Kidney (tissue), 14 donors: Measurements from ENCODE around the gene NYAP2. TPM values are rescaled to one million over a fixed set of nuclear protein-coding genes. Genes with fewer than 3 reads are reported as not detected.

Experiments
- DNase-seq, 5 donors: peaks; one replicate each; pipeline ENCODE4 v3.0.0-alpha.2; 2013 to 2020
- FAIRE-seq: peaks from 2 replicates; lab custom pipeline; 2012; peaks lifted over from hg19 to GRCh38; lab: Jason Lieb, UNC
- H3K27ac ChIP-seq, 2 donors: one replicate each; pipeline ENCODE4 v1.7.0; 2013; ENCODE audit warnings: low read depth in 2 of 2, low read length in 2 of 2, inconsistent platforms in 1 of 2
- H3K27me3 ChIP-seq: one replicate; pipeline ENCODE4 v1.7.1; 2013; ENCODE audit warnings: low read length, inconsistent platforms; ENCODE audit not compliant: control insufficient read depth, insufficient read depth
- H3K36me3 ChIP-seq, 3 donors: one replicate each; pipeline versions ENCODE4 v1.7.0 to v1.7.1; 2013; ENCODE audit warnings: low read length in 3 of 3, control low read depth in 1 of 3, inconsistent platforms in 1 of 3; ENCODE audit not compliant: insufficient read depth in 3 of 3, control insufficient read depth in 2 of 3
- H3K4me1 ChIP-seq, 3 donors: one replicate each; pipeline versions ENCODE4 v1.7.0 to v1.7.1; 2013; ENCODE audit warnings: low read length in 3 of 3, inconsistent platforms in 1 of 3, low read depth in 1 of 3; ENCODE audit not compliant: control insufficient read depth in 2 of 3, insufficient read depth in 2 of 3
- H3K4me3 ChIP-seq, 3 donors: one replicate each; pipeline versions ENCODE4 v1.7.0 to v1.8.1; 2013; ENCODE audit warnings: low read length in 3 of 3, control low read depth in 1 of 3, inconsistent platforms in 1 of 3
- H3K9ac ChIP-seq, 3 donors: one replicate each; pipeline versions ENCODE4 v1.7.0 to v1.7.1; 2013; ENCODE audit warnings: low read length in 3 of 3, control low read depth in 1 of 3, inconsistent platforms in 1 of 3
- H3K9me3 ChIP-seq, 3 donors: one replicate each; pipeline versions ENCODE4 v1.7.0 to v1.7.1; 2013; ENCODE audit warnings: low read length in 3 of 3, control low read depth in 1 of 3, inconsistent platforms in 1 of 3; ENCODE audit not compliant: control insufficient read depth in 2 of 3, insufficient read depth in 1 of 3
- CTCF ChIP-seq: IDR thresholded peaks from 3 replicates; pipeline ENCODE4 v1.5.1; 2012; ENCODE audit warnings: mild to moderate bottlenecking, moderate library complexity, borderline replicate concordance; ENCODE audit not compliant: insufficient read depth; ENCODE audit errors: extremely low read depth
- intact Hi-C: fragments of 100-400 bp; cut with DNase I; formaldehyde crosslinking; loops from one replicate; pipeline ENCODE4 v1.11.1; 2022
- polyA plus RNA-seq: library from polyadenylated mRNA; stranded (reverse); fragments of 350-450 nt; fragmentation: Illumina TruSeq; extraction: RNeasy Lipid Tissue Mini Kit (QIAGEN cat#74804); gene quantifications from one replicate; pipeline ENCODE4 v1.2.3, GENCODE V29; 2014; ENCODE audit warnings: low read depth, low replicate concordance; ENCODE audit not compliant: insufficient read depth
- total RNA-seq: library from RNA; stranded (reverse); fragmentation: NEBNext Ultra II Directional; extraction: Animal tissue kit (Norgen Biotek cat#: 25700); gene quantifications from one replicate; pipeline ENCODE4 v1.2.1, GENCODE V29; 2021
- donor health status: control.
- donor health status: control.
- donor health status: control.
- donor health status: control.
- donor health status: control.
- donor health status: DM: yes; HTN: yes; CAD: no.
- donor health status: Normal renal cell carcinoma (clear cell type).

Gene NYAP2
- total and polyA plus RNA-seq, 2 donors from 2014 or later = 0.66 TPM; not detected in 1

GRCh38 chr2:225434014-225434413 lies 34.5 kb downstream of the NYAP2 start:
- no peak overlapping the region for H3K4me3 ChIP-seq
- H3K36me3 ChIP-seq = no peaks in the 10 kb centered on the region
- peak in 3 of 5 donors; percentile 5 to 29 (median 13) for DNase-seq
- H3K4me1 ChIP-seq = no peaks in the 10 kb centered on the region
- no peaks in the 10 kb centered on the region for H3K27me3 ChIP-seq
- no peaks in the 10 kb centered on the region for H3K9me3 ChIP-seq
- no peak overlapping the region for H3K27ac ChIP-seq
- intact Hi-C loops = no loop called here
- FAIRE-seq = no peak
- no peak for TF ChIP-seq CTCF
- H3K9ac ChIP-seq = no peak overlapping the region

DNA sequence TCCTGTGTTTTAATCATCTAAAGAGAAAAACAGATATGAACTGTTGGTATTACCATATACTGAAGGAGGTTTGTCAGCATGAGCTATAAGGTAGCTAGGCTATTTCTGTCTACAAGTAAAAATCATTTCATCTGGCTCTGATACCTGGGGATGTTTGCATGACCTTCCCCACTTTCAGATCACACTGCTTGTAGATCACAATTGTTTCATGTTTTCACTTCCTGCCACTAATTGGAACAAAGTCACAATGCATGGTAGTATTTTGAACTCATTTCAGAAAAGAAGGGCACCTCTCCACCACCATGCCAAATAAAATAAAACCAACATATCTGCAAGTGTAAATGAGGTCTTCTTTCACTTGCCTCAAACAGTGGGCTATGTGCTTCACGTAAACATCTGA lies 37.8 kb downstream of the NYAP2 start:
- Histone ChIP-seq H3K4me3 (no peak overlapping the region), H3K36me3 (no peaks in the 10 kb centered on the region), H3K27me3 (no peaks in the 10 kb centered on the region), H3K27ac (no peak overlapping the region), H3K9me3 (no peaks in the 10 kb centered on the region), H3K4me1 (no peaks in the 10 kb centered on the region), H3K9ac (no peak overlapping the region)
- FAIRE-seq = no peak
- intact Hi-C loops = no loop called here
- no peak for DNase-seq
- no peak for TF ChIP-seq CTCF

GRCh38 chr2:225438248-225438647 lies 38.7 kb downstream of the NYAP2 start:
- Histone ChIP-seq H3K27me3 (no peaks in the 10 kb centered on the region), H3K9me3 (no peaks in the 10 kb centered on the region), H3K4me3 (no peak overlapping the region), H3K4me1 (no peaks in the 10 kb centered on the region), H3K36me3 (no peaks in the 10 kb centered on the region), H3K27ac (no peak overlapping the region), H3K9ac (no peak overlapping the region)
- TF ChIP-seq CTCF = no peak
- FAIRE-seq = no peak
- no peak for DNase-seq
- intact Hi-C loops = no loop called here

GRCh38 chr2:225452677-225453076 lies 53.2 kb downstream of the NYAP2 start:
- H3K9ac ChIP-seq = no peak overlapping the region
- intact Hi-C loops = no loop called here
- TF ChIP-seq CTCF = no peak
- H3K9me3 ChIP-seq = no peaks in the 10 kb centered on the region
- H3K27me3 ChIP-seq = no peaks in the 10 kb centered on the region
- no peak for DNase-seq
- H3K27ac ChIP-seq = no peak overlapping the region
- no peaks in the 10 kb centered on the region for H3K36me3 ChIP-seq
- no peak for FAIRE-seq
- H3K4me1 ChIP-seq = no peaks in the 10 kb centered on the region
- H3K4me3 ChIP-seq = no peak overlapping the region
